IPS DF 6.9 (cell line): Measurements from ENCODE around the gene EPHA10.

ENCODE experiments used
- DNase-seq: peaks from one replicate; pipeline ENCODE4 v3.0.0-alpha.2; 2013; ENCODE audit warnings: low read depth, low spot score
- H3K27ac ChIP-seq: one replicate; pipeline ENCODE4 v1.5.1; 2013; ENCODE audit warnings: low read length, control low read depth
- H3K27me3 ChIP-seq: 2 replicates; pipeline ENCODE4 v1.6.1; 2013; ENCODE audit warnings: mild to moderate bottlenecking, low read length; ENCODE audit not compliant: control insufficient read depth, insufficient read depth
- H3K36me3 ChIP-seq: 2 replicates; pipeline ENCODE4 v1.6.1; 2013; ENCODE audit warnings: low read length; ENCODE audit not compliant: control insufficient read depth, insufficient read depth
- H3K4me1 ChIP-seq: 2 replicates; pipeline ENCODE4 v1.6.1; 2013; ENCODE audit warnings: low read length; ENCODE audit not compliant: control insufficient read depth, insufficient read depth
- H3K4me3 ChIP-seq: 2 replicates; pipeline ENCODE4 v1.5.1; 2013; ENCODE audit warnings: mild to moderate bottlenecking, low read length
- H3K9me3 ChIP-seq: 2 replicates; pipeline ENCODE4 v1.6.1; 2013; ENCODE audit warnings: low read length, inconsistent platforms; ENCODE audit not compliant: control insufficient read depth, insufficient read depth
- WGBS: extraction: QIAGEN DNeasy Blood & Tissue Kit; methylation state at CpG from one replicate; pipeline ENCODE4 v1.1.7; 2013; ENCODE audit warnings: mixed read lengths, missing lambda C conversion rate; ENCODE audit not compliant: insufficient read length, insufficient coverage; 5-methylcytosine and 5-hydroxymethylcytosine counted together

Gene EPHA10

DNA sequence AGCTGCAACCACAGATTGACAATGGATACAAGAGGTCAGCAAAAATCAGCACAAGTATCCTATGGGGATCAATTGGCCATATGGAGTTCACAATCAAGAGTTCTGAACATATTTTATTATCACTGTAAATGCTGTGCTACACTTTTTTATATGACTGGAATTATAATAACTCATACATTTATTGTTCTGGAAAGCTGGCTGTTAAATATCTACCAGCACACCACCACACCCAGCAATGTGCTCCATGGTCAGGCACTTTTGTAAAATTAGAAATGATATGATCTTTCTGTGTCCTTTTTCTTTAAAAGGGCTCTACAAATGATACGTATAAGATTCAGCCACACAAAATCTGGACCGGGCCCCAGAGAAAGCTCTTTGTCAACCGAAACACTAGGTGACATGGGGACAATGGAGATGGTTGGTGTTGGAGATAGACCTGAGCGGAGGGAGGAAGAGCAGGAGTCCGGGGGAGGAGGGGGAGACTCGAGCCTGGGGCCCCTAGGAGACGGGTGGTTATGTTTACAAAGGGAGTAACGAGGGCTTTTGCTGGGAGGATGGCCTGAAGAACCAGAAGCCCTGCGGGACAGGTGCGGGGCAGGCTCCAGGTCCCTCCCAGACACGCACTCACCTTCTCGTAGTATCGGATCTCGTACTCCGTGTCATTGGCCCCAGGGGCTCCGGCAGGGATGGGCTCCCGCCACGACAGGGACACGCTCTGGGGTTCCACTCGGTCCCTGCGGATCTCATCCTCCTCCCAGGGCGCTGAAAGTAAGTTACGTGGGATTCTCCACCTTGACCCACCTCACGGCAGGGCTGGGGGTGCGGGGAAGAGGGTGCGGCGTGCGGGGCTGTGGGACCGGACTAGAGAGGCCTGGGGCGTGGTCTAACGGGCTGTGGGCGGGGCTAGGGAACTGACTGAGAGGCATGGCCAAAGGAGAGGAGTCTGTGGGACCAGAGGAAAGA is 30.0 kb downstream of the EPHA10 start:
- H3K27ac ChIP-seq, result no peak overlapping the region
- peak; percentile 29 for DNase-seq
- H3K4me1 ChIP-seq, result peaks cover 2% of the 10 kb centered on the region; the same call in 1 of the 2 replicates
- no peaks in the 10 kb centered on the region for H3K9me3 ChIP-seq
- H3K27me3 ChIP-seq, result no peaks in the 10 kb centered on the region
- H3K36me3 ChIP-seq, result no peaks in the 10 kb centered on the region
- peak overlapping the region; percentile 85 for H3K4me3 ChIP-seq
- WGBS, result no CpG with 5 or more reads among the region's 32 CpGs

DNA sequence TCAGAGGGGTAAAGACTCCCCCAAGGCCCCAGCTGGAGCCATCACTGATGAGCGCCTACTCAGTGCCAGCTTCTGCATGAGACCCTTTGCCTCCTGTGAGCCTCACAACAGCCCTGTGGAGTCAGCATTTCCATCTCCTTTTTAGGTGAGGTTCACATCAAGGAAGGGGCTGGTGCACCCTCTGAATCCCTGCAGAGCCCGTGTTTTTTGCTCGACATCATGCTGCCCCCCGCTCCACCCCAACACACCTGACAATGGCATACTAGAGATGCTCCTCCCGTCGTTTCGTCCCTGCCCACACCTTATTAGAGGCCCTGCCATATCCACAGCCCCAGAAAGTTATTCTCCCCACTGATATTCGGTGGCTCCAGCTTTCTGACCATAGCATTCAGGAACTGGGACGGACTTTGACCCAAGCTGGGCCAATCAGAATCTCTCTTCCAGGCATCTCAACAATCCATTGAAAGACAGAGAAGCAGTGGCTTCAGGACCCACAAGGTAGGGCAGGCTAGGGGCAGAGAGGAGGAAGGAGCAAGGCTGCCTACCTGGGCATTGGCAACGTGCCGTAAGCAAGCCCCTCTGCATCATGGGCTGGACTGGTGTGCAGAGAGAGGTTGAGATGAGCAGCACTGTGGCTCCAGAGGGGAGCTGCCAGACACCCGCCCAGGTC is 32.7 kb downstream of the EPHA10 start:
- no peak overlapping the region for H3K27ac ChIP-seq
- no peak for DNase-seq
- no CpG with 5 or more reads among the region's 12 CpGs for WGBS
- H3K36me3 ChIP-seq, result no peaks in the 10 kb centered on the region
- no peaks in the 10 kb centered on the region for H3K27me3 ChIP-seq
- no peak overlapping the region for H3K4me3 ChIP-seq
- no peaks in the 10 kb centered on the region for H3K9me3 ChIP-seq
- H3K4me1 ChIP-seq, result peaks cover 2% of the 10 kb centered on the region; the same call in 1 of the 2 replicates

DNA sequence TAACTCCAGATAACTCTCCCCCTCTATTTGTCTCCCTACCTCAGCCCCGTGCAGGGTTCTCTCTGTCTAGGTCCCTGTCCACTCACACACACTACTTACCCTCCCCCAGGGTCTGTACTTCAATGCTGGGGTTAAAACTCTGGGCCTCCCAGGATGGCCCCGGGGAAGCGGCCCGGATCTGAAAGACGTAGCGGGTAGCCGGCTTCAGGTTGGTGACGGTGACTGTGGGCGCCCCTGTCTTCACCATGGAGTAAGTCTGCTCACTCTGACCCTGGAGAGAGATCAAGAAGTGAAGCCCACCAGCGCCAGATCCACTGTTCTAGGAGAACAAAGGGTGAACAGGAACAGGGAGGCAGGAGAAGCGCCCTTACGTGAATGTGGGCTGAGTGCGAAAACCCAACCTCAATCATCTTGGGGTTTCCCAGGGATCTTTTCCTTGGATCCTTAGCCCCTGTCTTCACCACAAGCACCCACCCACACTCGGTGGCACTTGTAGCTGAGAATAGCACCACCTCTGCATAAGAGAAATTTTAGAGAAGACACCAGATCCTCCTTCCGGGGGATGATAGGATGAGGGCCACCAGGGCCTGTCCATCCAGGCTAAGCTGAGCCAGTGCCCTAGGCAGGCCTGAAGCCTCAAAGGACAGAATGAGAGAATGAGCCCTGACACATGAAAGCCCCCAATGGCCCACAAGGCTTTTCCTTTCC is 33.5 kb downstream of the EPHA10 start:
- no CpG with 5 or more reads among the region's 15 CpGs for WGBS
- Histone ChIP-seq H3K9me3 (no peaks in the 10 kb centered on the region), H3K27me3 (no peaks in the 10 kb centered on the region), H3K36me3 (no peaks in the 10 kb centered on the region), H3K4me1 (peaks cover 2% of the 10 kb centered on the region; the same call in 1 of the 2 replicates), H3K27ac (no peak overlapping the region), H3K4me3 (no peak overlapping the region)
- DNase-seq, result no peak

DNA sequence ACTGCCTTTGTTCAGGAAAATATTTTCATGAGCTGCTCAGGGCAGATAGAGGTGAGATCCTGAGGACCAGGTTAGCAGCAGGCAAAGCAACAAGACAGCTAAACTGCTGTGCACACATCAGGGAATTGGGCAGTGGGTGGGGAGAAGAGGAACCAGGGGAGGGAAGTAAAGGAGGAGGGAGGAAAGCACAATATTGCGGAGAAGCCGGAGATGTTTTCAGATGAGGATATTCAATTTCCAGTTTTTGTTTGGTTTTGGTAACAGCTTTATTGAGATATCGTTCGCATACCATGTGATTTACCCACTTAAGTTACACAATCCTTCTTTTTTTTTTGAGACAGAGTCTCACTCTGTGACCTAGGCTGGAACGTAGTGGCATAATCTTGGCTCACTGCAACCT is 34.5 kb downstream of the EPHA10 start:
- no peak for DNase-seq
- Histone ChIP-seq H3K36me3 (no peaks in the 10 kb centered on the region), H3K4me1 (peaks cover 2% of the 10 kb centered on the region; the same call in 1 of the 2 replicates), H3K9me3 (no peaks in the 10 kb centered on the region), H3K4me3 (no peak overlapping the region), H3K27me3 (no peaks in the 10 kb centered on the region), H3K27ac (no peak overlapping the region)
- no CpG with 5 or more reads among the region's 5 CpGs for WGBS

DNA sequence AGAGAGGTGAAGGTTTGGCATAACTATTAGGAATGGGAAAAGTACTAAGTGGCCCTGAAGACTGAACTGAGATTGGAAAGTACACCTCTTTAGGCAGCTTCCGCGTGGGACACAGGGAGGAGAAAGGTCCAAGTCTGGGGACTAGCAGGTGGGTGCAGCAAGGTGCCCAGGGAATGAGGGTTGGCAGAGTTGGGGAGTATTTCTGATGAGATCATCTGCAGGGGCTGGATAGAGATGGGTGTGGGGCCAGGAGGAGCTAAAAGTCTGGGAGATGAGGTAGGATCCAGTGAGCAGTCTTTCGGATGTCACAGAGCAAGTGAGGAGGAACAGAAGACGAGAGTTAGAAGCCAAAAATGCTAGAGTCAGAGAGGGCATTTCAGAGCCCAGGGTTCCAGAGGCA is 36.5 kb downstream of the EPHA10 start:
- Histone ChIP-seq H3K9me3 (no peaks in the 10 kb centered on the region), H3K4me1 (peaks cover 3% of the 10 kb centered on the region; the same call in 1 of the 2 replicates), H3K36me3 (no peaks in the 10 kb centered on the region), H3K27ac (no peak overlapping the region), H3K4me3 (no peak overlapping the region), H3K27me3 (no peaks in the 10 kb centered on the region)
- no CpG with 5 or more reads among the region's 4 CpGs for WGBS
- no peak for DNase-seq

DNA sequence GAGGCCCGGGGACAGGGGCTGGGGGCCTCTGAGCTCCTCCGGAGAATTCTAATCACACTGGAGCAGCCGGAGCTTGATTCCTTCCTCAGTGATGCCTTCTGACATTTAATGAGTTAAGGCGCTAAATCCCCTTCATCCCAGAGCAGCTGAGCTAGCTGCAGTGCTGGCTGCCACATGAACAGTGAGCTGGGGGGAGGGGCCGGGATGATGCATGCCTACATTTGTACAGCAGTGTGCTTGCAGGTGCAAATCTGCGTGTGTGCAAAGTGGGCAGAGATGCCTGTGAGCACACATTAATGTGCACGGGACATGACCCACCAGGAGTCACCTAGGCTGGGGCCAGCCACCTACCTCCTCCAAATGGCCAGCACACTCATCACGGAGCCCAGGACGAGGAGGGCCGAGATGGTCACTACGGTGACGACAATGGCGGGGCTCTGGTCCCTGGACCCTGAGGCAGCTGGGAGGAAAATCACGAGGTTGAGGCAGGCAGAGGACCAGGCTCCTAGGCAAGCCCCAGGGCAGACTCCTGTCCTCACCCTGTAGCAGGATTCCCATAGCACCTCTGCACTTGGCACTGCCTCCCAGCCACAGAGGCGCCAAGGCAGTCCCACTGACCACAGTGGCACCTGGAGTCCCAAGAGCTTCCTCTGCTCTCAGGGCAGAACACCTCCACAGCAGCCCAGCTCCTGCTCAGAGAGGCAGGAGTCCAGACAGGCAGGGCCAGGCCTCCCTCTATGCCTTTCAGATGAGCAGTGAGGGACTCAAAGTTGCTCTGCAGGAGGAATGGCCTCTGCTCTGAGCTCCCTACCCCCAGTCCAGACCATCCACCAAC is 38.0 kb downstream of the EPHA10 start:
- Histone ChIP-seq H3K9me3 (no peaks in the 10 kb centered on the region), H3K36me3 (no peaks in the 10 kb centered on the region), H3K4me1 (peaks cover 2% of the 10 kb centered on the region; the same call in 1 of the 2 replicates), H3K27me3 (no peaks in the 10 kb centered on the region), H3K27ac (no peak overlapping the region), H3K4me3 (no peak overlapping the region)
- DNase-seq, result no peak
- no CpG with 5 or more reads among the region's 15 CpGs for WGBS

DNA sequence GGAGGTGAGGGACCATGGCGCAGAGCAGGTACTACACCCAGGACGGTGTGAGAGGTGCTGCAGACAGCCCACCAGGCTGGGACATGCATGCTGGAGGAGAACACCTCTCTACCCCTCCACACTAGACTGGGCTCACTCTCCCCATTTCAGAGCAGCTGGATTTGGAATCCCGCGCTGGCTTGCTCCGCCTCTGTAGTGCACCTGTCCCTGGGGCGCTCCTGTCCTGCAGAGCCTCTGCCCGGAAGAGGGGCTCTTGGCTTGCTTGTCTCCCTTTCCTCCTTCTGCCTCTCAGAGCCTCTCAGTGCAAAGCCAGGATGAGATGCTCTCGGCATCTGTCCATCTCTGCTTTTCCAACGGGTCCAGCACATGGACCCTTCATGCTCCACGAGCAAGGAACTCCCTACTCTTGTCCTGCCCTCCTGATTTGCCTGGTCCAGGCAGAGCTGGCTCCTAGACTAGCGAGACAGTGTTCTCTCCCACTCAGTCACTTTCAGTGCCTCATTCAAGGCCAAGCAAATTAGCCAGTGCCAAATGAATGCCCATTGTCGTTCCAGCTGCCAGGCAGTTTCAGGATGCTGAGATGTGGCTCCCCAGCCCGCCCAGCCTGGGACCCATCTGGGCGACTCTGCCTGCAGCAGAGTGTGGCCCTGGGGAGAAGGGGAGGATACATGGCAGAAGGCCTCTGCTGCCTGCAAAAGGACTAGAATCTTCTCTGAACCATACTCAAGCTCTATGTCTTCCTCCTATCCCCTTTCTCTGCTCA is 38.9 kb downstream of the EPHA10 start:
- DNase-seq, result no peak
- Histone ChIP-seq H3K9me3 (no peaks in the 10 kb centered on the region), H3K4me1 (peaks cover 2% of the 10 kb centered on the region; the same call in 1 of the 2 replicates), H3K27me3 (no peaks in the 10 kb centered on the region), H3K4me3 (no peak overlapping the region), H3K27ac (no peak overlapping the region), H3K36me3 (no peaks in the 10 kb centered on the region)
- no CpG with 5 or more reads among the region's 14 CpGs for WGBS

DNA sequence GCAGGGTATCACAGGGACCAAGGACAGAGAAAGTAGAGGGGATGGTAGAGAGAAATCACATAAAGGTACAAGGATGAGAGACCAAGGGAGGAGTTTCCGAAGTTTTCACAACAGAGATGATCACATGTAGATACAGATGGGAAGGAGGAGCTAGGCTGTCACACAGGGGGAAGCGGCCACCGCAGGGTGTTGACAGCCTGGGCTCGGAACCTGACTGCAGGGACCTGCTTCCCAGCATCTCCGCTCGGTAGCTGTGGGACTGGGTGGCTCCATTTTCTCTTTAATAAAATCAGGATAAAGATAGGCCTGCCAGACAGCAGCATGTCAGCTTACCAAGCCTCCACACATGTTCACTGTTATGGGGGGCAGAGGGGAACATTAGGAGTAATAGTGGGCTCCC is 40.3 kb downstream of the EPHA10 start:
- no peaks in the 10 kb centered on the region for H3K36me3 ChIP-seq
- H3K9me3 ChIP-seq, result no peaks in the 10 kb centered on the region
- peaks cover 2% of the 10 kb centered on the region; the same call in 1 of the 2 replicates for H3K4me1 ChIP-seq
- no peaks in the 10 kb centered on the region for H3K27me3 ChIP-seq
- no peak overlapping the region for H3K4me3 ChIP-seq
- H3K27ac ChIP-seq, result no peak overlapping the region
- WGBS, result no CpG with 5 or more reads among the region's 6 CpGs
- no peak for DNase-seq

DNA sequence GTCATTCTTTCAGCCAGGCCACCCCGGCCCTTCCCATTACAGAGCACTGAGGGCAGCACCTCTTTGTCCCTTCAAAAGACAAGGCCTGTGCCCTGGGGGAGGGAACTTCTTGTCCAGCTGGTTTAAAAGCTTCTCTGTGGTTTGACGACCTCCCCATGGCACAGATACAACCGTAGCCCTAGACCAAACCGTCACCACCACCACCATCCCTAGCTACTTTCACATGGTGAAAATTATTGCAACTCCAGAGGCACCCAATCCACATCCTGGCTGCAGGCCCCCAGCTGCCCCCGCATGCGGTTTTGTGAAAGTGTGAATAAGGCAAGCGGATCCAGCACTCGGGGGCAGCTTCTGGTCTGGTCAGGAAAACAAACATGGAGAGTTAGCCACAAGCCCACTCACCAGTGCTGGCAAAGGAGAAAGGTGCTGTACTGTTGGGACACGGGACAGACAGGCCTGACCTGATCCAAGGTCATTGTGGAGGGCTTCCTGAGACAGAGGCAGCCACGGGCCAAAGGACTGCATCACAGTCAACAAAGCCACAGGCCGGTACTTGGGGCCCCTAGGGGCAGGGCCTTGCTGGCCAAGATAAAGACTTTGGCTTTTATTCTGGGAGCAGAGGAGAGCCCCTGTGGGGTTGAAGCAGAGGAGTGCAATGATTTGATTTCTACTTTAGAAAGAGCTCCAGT is 41.4 kb downstream of the EPHA10 start:
- Histone ChIP-seq H3K4me3 (no peak overlapping the region), H3K36me3 (no peaks in the 10 kb centered on the region), H3K4me1 (peaks cover 2% of the 10 kb centered on the region; the same call in 1 of the 2 replicates), H3K9me3 (no peaks in the 10 kb centered on the region), H3K27me3 (no peaks in the 10 kb centered on the region), H3K27ac (no peak overlapping the region)
- no CpG with 5 or more reads among the region's 11 CpGs for WGBS
- no peak for DNase-seq
